CD4-positive, alpha-beta T cell treated with Interleukin-17A for 4 hours (primary cell): ENCODE measurements around the gene CCDC88C.
"Not testable (repeated sequence)": the region's sequence is repeated elsewhere in the genome, so short reads cannot be mapped to it uniquely, and the experiment has no call there.

Experiments used
- DNase-seq: peaks from one replicate; pipeline ENCODE4 v3.0.0-alpha.2; 2020; ENCODE audit warnings: mixed read lengths

Gene CCDC88C

GRCh38 chr14:91417120-91417982 is at the start of gene CCDC88C:
Gene CCDC88C, minus strand, starts transcription at chr14:91417820. Its CDS starts 130 bp downstream, at chr14:91417690.
- peak; percentile 86 for DNase-seq

GRCh38 chr14:91466192-91466591 is 48.6 kb upstream of the CCDC88C start:
- no peak for DNase-seq

- no peak for DNase-seq
Observed at GRCh38 chr14:91464615-91465205, 47.1 kb upstream of the CCDC88C start.

GRCh38 chr14:91458612-91459011 is 41.0 kb upstream of the CCDC88C start:
- no peak for DNase-seq

- no peak for DNase-seq
Observed at GRCh38 chr14:91456283-91456682, 38.7 kb upstream of the CCDC88C start.

GRCh38 chr14:91454580-91454979 is 37.0 kb upstream of the CCDC88C start:
- DNase-seq: no peak

GRCh38 chr14:91454155-91454554 is 36.5 kb upstream of the CCDC88C start:
- DNase-seq: no peak

GRCh38 chr14:91453744-91454143 is 36.1 kb upstream of the CCDC88C start:
- no peak for DNase-seq

GRCh38 chr14:91444335-91445020 is 26.9 kb upstream of the CCDC88C start:
- DNase-seq: no peak

- DNase-seq: no peak
Observed at GRCh38 chr14:91439345-91439744, 21.7 kb upstream of the CCDC88C start.

- no peak for DNase-seq
Observed at GRCh38 chr14:91438845-91439244, 21.2 kb upstream of the CCDC88C start.

GRCh38 chr14:91436266-91436665 is 18.6 kb upstream of the CCDC88C start:
- DNase-seq: not testable (repeated sequence)

GRCh38 chr14:91429385-91429784 is 11.8 kb upstream of the CCDC88C start:
- DNase-seq: no peak

- not testable (repeated sequence) for DNase-seq
Observed at GRCh38 chr14:91428931-91429330, 11.3 kb upstream of the CCDC88C start.

GRCh38 chr14:91425531-91425944 is 7.9 kb upstream of the CCDC88C start:
- not testable (repeated sequence) for DNase-seq

GRCh38 chr14:91424813-91425530 is 7.4 kb upstream of the CCDC88C start:
- DNase-seq: no peak

GRCh38 chr14:91420686-91421085 is 3.1 kb upstream of the CCDC88C start:
- no peak for DNase-seq

GRCh38 chr14:91419451-91419850 is 1.8 kb upstream of the CCDC88C start:
- DNase-seq: no peak

- DNase-seq: peak; percentile 77
Observed at GRCh38 chr14:91419044-91419397, 1.4 kb upstream of the CCDC88C start.

- DNase-seq: peak; percentile 87
Observed at GRCh38 chr14:91418387-91419043, 895 bp upstream of the CCDC88C start.

GRCh38 chr14:91417983-91418386 is 365 bp upstream of the CCDC88C start:
- peak; percentile 71 for DNase-seq

- DNase-seq: no peak
Observed at GRCh38 chr14:91416744-91417119, 888 bp downstream of the CCDC88C start.
